Measurements from ENCODE around the gene WDR74.
"Not testable (repeated sequence)": the region's sequence is repeated elsewhere in the genome, so short reads cannot be mapped to it uniquely, and the experiment has no call there.

The WDR74 gene

DNA sequence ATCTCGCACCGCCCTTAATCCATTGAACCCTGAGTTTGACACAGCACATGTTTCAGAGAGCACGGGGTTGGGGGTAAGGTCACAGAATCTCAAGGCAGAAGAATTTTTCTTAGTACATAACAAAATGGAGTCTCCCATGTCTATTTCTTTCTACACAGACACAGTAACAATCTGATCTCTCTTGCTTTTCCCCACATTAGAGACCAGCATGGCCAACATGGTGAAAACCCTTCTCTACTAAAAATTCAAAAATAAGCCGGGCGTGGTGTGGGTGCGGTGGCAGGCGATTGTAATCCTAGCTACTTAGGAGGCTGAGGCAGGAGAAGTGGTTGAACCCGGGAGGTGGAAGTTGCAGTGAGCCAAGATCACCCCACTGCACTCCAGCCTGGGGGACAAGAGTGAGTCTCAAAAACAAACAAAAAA, 19.9 kb upstream of the WDR74 start:
- DNase-seq = not testable (repeated sequence)

DNA sequence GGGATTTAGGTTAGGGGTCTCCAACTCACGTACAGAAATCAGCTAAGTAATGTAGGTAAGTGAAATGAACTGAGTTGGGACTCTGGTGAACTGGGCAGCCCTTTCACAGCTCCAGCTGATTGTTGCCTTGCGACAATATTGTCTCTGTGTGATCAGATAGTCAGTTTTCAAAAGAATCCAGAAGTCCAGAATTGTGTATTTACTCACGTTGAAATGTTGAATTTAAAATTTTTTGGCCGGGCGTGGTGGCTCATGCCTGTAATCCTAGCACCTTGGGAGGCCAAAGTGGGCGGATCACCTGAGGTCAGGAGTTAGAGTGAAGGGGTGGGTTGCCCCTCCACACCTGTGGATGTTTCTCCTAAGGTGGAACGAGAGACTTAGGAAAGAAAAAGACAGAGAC, 18.8 kb upstream of the WDR74 start:
- peak in 1 of 2 experiments; percentile 27 for DNase-seq

GRCh38 chr11:62857541-62857982, 18.2 kb upstream of the WDR74 start:
- DNase-seq = peak in 1 of 2 experiments; percentile 39

GRCh38 chr11:62856333-62856895, 17.0 kb upstream of the WDR74 start:
- peak in 1 of 2 experiments; percentile 49 for DNase-seq

- DNase-seq = peak; percentile 96 to 99
Observed at GRCh38 chr11:62855571-62856332, 16.4 kb upstream of the WDR74 start.

- DNase-seq = no peak
Observed at GRCh38 chr11:62854825-62855570, 15.6 kb upstream of the WDR74 start.

DNA sequence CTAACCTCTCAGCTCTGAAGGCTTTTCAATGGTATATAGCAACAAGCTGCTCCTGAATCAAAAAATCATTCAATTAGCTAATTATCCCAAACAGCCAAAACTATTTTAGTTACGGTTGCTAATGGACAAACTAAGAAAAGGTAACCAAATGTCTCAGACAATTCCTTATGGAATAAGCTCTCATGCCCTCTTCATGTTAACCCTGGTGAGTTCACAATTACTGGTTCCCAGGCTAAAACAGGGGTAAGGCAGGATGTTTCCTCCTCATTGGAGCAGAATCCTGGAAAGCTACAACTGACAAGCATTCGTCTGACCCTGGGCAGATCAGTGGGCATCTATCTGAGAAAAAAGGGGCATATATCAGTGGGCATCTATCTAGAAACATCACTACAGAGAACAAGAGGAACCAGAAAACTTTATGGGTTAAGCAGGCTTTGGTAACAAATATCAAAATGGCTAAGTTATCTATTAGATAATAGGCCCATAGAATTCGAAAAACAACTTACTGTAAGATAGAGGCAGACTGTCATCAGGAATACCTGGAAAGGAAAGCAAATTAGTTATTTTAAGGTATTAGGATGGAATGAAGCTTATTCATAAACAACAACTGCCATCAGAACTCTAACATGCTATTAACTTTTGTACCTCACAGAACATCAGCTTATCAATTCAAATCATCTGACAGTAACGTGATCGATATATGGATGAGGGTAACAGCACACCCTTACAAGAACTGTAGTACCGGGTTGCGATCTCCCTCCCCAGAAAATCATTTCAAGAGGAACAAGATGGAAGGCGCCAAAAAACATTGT, 14.8 kb upstream of the WDR74 start:
- no peak for DNase-seq

- DNase-seq = no peak
Observed at GRCh38 chr11:62853279-62853965, 14.0 kb upstream of the WDR74 start.

DNA sequence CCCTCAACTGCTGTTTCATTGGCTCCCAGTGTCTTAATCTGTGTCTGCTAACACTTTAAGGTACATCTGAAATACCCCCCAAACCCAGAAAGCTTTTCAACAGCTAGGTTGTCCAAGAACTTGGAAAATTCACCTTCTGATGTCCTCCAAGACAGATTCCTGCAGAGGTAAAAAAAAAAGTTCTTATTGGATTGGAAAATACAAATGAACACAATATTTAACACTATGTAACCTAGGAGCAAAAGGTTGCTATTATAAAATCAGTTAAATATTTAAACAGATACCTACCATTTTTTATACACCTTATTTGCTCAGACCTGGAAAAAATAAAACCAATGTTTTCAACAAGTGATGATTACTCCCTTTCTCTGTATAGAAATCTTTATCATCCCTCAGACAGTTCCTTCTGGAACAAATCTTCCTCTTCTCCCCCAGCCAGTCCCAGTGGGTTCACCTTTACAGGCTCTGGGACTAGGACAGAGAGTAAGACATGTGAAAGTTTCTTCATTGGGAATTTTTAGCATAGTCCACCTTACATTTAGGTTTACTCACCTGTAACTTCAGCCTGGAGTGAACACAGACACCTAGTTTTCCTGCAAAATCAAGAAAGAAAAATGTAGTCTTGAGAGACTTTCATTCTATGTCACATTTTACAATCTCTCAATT, 13.3 kb upstream of the WDR74 start:
- no peak for DNase-seq

GRCh38 chr11:62851807-62852522, 12.6 kb upstream of the WDR74 start:
- DNase-seq = peak; percentile 41 to 50

GRCh38 chr11:62850911-62851806, 11.8 kb upstream of the WDR74 start:
- DNase-seq = no peak

DNA sequence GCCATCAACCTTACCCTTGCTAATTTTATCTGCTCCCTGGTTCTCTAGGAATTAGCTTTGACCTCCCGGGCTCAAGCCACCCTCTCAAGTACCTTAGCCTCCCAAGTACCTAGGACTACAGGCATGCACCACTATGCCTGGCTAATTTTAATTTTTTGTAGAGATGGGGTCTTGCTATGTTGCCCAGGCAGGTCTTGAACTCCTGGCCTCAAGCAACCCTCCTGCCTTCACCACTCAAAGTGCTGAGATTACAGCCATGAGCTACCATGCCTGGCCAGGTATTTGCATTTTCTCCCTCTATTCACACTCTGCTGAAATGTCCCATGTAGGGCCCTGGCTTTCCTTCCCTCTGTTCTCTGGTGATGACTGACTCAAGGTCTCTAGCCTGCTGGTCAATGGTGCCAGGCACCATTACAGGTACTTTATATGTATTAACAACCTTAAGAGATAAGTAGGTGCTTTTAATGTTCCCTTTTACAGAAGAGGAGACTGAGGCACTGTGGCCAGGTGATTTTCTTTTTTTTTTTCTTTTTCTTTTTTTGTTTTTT, 8.5 kb upstream of the WDR74 start:
- no peak for DNase-seq

DNA sequence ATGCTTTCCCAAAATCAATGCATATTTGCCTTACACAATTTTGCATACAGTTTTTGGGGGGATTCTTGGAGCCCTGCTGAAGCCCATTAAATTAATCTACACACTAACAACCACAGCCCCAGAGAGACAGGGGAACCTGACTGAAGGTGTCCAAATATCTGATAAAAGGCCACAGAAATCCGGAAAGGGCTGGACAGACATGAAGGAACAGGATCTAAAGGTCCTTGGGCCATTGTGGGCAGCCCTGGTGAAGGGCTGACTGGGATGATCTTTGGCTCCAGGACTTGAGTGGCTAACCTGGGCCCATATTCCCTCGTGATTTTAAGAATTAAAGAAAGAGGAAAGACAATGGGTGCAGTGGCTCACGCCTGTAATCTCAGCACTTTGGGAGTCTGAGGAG, 6.8 kb upstream of the WDR74 start:
- no peak for DNase-seq

DNA sequence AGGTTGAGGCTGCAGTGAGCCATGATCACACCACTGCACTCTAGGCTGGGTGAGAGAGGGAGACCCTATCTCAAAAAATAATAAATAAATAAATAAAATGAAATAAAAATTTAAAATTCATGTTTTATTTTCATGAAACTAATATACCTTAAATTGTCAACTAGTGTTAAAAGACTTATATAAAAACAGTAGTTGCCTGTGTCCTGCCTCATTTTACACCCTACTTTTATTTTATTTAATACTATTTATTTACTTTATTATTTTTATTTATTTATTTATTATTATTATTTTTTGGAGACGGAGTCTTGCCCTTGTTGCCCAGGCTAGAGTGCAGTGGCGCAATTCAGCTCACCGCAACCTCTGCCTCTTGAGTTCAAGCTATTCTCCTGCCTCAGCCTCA, 4.8 kb upstream of the WDR74 start:
- no peak for DNase-seq

GRCh38 chr11:62843466-62843865, 4.1 kb upstream of the WDR74 start:
- DNase-seq = no peak

DNA sequence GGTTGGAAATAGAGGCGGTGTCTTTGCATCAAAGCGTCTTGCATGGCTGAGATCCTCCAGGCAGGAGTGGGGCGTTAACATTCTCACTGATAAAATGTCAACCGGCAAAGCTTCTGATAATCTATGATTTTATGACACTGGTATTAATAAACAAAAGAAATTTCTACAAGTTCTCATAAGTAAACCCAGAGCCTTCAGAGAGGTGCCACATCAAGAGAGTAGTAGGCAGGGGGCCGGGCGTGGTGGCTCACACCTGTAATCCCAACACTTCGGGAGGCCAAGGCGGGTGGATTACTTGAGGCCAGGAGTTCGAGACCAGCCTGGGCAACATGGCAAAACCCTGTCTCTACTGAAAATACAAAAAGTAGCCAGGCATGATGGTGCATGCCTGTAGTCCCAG, 3.5 kb upstream of the WDR74 start:
- not testable (repeated sequence) for DNase-seq

- no peak for DNase-seq
Observed at GRCh38 chr11:62842171-62842741, 2.9 kb upstream of the WDR74 start.

DNA sequence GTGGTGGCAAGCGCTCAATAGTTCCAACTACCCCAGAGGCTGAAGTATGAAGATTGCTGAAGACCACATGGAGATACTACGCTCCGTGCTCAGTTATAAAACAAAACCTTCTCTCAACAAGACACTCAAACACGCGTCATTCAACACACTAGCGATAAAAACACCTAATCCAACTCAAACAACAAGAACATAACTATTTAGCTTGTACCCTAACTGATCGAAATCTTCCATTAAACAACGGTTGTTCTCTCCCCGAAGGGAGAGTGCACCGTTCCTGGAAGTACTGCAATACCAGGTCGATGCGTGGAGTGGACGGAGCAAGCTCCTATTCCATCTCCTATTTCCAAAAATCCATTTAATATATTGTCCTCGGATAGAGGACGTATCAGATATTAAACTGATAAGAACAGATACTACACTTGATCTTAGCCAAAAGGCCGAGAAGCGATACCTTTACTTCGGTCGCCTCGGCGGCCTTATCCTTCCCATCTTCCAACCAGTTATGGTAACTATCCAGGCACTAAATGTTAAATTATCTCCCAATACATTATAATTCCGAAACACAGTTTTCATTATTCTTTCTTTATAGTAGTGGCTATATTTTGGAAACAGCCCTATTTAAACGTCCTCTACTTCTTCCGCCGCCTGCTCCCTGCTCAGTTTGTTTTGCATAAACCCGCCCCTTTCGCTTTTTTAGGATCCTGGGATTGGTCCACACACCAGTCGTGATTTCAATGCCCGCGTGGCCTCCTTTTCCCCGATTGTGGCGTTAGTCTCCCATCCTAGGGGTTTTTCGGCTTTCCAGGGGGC, 2.2 kb upstream of the WDR74 start:
- peak; percentile 99 to 100 for DNase-seq
